Brain microvascular endothelial cell (primary cell): ENCODE measurements around the gene POTEF.
"Not testable (repeated sequence)": the region's sequence is repeated elsewhere in the genome, so short reads cannot be mapped to it uniquely, and the experiment has no call there.

ENCODE experiments used
- DNase-seq: peaks from one replicate; pipeline ENCODE4 v3.0.0-alpha.2; 2020
- H3K27ac ChIP-seq: fragments of 250-450 bp; sonication (Bioruptor Pico); 2 replicates; pipeline ENCODE4 v1.5.1; 2020; ENCODE audit warnings: mild to moderate bottlenecking, moderate library complexity
- H3K27me3 ChIP-seq: fragments of 250-450 bp; sonication (Bioruptor Pico); replicated peaks from 2 replicates; pipeline ENCODE4 v1.5.1; 2020; ENCODE audit warnings: mild to moderate bottlenecking
- H3K36me3 ChIP-seq: fragments of 250-450 bp; sonication (Bioruptor Pico); replicated peaks from 2 replicates; pipeline ENCODE4 v1.5.1; 2020; ENCODE audit warnings: mild to moderate bottlenecking
- H3K4me3 ChIP-seq: 2 replicates; pipeline ENCODE4 v1.5.1; 2011; ENCODE audit warnings: low read depth, mild to moderate bottlenecking, control low read depth, low read length, moderate library complexity
- in situ Hi-C: cut with HindIII; loops from 2 replicates; pipeline ENCODE4 v1.10.0; 2017; ENCODE audit warnings: low sequenced_read_pairs, low pct_ligation_motif_present
- TF ChIP-seq, protein P1 (sequence below): IDR thresholded peaks from 2 replicates; pipeline ENCODE4 v1.5.1; 2011; ENCODE audit warnings: low read depth, mild to moderate bottlenecking, moderate library complexity, low read length, control low read depth, inconsistent platforms; ENCODE audit errors: missing control alignments

POTEF gene

DNA sequence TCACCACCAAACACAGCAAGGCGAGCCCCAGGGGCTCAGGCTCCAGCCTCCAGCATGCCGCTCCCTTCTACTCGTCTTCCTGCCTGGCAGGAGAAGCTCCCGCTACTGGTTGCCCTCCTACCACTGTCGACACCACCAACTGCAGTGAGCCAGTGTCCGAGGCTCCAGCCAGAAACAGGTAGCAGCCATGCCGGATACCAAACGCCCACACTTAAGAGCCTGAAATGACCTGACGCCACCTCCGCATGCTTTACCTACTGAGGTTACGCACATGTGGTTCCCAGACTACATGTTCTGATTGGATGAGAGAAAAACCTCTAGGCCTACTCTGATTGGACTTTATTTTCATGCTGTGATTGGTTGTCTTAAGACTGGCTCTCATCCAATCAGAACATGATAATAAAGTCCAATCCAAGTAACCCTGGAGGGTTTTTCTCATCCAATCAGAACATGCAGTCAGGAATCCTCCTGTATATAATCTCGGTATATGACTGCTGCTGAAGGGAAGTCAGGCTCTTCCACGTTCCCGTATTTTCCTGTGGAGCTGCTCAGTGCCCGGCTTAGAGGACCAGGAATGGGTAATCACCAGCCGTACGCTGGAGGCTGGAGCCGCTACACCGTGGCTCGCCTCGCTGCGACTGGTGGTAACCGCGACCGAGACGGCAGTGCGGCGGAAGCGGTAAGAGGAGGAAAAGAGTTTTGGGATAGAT is at the start of gene POTEF:
Gene POTEF, minus strand, starts transcription at position 103 of the 710 bp plus-strand sequence. CDS start 8,707 bp downstream, outside the sequence.
- H3K27me3 ChIP-seq, H3K36me3 ChIP-seq, H3K4me3 ChIP-seq, in situ Hi-C loops, H3K27ac ChIP-seq, DNase-seq: not testable (repeated sequence)

DNA sequence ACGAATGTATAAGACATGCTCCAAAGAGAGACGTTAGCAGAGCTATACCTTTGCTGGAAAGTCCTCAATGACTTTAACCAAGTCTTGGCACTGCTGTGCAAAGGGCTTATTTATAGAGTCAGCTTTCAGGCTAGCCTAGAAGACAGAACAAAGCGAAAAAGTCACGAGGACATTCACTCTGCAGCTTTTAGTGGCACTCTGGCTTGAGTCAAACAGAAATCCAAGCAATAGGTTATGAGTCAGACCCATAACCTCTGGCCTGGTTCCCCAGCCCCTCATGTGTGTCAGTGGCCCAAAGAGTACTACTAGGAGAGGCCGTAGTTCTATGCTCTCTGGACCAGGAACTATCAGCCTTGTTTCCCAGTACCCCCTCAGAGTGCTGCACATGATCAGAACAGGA is 45.8 kb upstream of the POTEF start:
- H3K36me3 ChIP-seq, result peaks cover 23% of the 10 kb centered on the region
- DNase-seq, in situ Hi-C loops, H3K27me3 ChIP-seq, H3K27ac ChIP-seq, H3K4me3 ChIP-seq: not testable (repeated sequence)

DNA sequence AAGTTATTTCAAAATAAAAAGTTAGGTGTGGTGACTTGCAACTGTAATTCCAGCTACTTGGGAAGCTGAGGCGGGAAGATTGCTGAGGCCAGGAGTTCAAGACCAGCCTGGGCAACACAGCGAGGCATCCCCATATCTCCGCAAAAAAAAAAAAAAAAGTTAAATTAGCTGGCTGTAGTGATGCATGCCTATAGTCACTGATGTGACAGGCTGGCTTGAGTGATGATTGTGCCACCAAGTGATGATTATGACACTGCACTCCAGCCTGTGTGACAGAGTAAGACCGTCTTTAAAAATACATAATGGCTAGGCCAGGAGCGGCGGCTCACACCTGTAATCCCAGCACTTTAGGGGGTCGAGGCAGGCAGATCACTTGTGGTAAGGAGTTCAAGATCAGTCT is 40.9 kb upstream of the POTEF start:
- TF ChIP-seq, protein P1, sequence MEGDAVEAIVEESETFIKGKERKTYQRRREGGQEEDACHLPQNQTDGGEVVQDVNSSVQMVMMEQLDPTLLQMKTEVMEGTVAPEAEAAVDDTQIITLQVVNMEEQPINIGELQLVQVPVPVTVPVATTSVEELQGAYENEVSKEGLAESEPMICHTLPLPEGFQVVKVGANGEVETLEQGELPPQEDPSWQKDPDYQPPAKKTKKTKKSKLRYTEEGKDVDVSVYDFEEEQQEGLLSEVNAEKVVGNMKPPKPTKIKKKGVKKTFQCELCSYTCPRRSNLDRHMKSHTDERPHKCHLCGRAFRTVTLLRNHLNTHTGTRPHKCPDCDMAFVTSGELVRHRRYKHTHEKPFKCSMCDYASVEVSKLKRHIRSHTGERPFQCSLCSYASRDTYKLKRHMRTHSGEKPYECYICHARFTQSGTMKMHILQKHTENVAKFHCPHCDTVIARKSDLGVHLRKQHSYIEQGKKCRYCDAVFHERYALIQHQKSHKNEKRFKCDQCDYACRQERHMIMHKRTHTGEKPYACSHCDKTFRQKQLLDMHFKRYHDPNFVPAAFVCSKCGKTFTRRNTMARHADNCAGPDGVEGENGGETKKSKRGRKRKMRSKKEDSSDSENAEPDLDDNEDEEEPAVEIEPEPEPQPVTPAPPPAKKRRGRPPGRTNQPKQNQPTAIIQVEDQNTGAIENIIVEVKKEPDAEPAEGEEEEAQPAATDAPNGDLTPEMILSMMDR, result no peak
- DNase-seq, result no peak
- Histone ChIP-seq H3K27ac (no peak overlapping the region), H3K36me3 (peaks cover 23% of the 10 kb centered on the region), H3K4me3 (no peak overlapping the region), H3K27me3 (no peaks in the 10 kb centered on the region)
- in situ Hi-C loops, result no loop called here

DNA sequence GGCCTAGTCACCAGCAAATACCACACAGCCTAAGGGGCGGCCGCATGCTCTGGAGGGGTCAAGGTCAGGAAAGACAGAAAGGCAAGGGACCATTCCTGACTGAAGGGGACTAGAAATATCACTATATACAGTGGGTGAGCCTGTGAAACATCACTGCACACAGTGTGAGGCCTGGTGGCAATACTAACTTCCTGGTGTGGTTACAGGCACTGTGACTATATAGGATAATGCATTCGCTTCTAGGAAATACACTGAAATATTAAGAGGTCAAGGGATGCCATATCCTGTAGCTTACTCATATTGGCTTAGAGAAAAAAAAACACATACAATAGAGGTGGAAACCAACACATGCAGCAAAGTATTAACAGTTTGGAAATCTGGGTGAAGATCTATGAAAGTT is 40.1 kb upstream of the POTEF start:
- H3K27ac ChIP-seq, H3K27me3 ChIP-seq, in situ Hi-C loops, DNase-seq, H3K4me3 ChIP-seq: not testable (repeated sequence)
- H3K36me3 ChIP-seq, result peaks cover 18% of the 10 kb centered on the region

DNA sequence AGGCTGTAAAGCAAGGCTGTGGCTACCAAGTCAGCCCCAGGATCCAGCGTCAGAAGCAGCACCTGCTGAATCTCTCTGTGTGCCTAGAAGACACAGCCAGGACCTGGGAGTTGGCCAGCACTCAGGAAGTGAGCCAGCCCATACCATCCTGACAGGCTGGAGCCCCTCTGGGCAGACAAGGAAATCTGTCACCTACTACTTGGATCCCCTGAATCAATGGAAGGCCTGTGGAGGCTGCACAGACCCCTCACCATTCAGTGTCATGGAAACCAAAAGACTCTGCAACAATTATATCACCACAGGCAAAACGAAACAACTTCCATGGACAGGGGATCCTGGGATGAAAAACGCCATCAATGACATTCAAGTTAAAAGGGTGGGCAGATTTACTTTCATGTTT is 37.6 kb upstream of the POTEF start:
- DNase-seq, in situ Hi-C loops, H3K4me3 ChIP-seq, H3K27ac ChIP-seq, H3K27me3 ChIP-seq: not testable (repeated sequence)
- peaks cover 13% of the 10 kb centered on the region for H3K36me3 ChIP-seq

DNA sequence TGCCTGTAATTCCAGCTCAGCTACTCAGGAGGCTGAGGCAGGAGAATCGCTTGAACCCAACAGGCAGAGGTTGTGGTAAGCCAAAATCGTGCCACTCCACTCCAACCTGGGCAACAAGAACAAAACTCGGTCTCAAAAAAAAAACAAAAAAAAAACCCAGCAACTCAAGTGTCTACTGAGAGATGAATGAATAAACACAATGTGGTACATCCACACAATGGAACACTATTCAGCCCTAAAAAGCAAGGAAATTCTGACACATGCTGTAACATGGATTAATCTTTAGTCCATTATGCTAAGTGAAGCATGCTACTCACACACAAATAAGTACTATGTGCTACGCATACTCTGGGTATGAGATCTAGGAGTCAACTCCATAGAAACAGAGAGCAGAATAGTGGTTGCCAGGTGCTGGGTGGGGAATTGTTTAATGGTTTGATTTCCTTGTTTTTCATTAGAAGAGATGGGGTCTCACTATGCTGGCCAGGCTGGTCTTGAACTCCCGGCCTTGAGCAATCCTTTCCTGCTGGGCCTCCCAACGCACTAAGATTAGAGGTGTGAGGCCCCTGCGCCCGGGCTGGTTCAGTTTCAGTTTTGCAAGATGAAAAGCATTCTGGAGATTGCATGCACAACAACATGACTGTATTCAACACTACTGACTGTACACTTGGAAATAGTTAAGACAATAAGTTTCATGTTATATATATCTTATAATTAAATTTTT is 36.4 kb upstream of the POTEF start:
- DNase-seq, result no peak
- Histone ChIP-seq H3K36me3 (peaks cover 13% of the 10 kb centered on the region), H3K4me3 (no peak overlapping the region), H3K27me3 (no peaks in the 10 kb centered on the region), H3K27ac (no peak overlapping the region)
- TF ChIP-seq, protein P1, result no peak
- in situ Hi-C loops, result no loop called here

DNA sequence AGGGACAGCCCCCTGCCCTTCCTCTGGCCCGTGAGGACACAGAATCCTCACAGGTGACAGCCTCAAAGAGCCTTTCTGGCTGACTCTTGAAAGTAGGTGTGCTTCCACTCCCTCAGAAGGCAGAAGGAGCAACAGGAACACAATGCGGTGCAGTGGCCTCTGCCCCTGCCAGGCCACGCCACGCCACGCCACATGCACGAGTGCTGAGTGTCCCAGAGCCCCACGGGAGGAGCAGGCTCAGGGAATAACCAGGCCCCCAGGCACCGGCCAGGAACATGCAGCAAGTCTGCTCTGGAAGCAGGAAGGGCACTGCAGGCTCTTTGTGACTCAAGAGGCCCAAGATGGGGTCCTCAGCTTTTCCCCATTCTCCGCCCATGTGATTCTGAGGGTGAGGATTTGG is 33.9 kb upstream of the POTEF start:
- DNase-seq, result no peak
- Histone ChIP-seq H3K27ac (no peak overlapping the region), H3K4me3 (no peak overlapping the region), H3K27me3 (no peaks in the 10 kb centered on the region), H3K36me3 (peaks cover 13% of the 10 kb centered on the region)
- in situ Hi-C loops, result no loop called here
- TF ChIP-seq, protein P1, result no peak

DNA sequence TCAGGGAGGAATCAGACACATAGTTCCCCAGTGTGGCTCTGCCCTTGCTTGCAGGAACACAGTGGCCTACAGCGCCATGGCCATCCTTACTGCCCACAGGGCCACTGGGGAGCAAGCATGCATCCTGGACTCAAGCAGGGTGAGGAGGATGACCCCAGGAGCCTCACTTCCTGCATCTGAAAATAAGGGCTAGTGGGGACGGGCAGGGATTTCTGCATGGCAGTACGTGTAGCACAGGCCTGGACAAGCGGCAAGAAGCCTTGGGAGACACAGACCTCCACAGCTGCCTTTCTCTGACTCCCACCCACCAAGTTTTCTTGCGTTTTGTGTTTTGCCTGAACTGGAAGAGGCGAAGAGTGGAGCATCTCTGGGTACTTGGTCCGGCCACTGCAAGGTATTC is 33.5 kb upstream of the POTEF start:
- H3K36me3 ChIP-seq, result peaks cover 13% of the 10 kb centered on the region
- in situ Hi-C loops, DNase-seq, H3K4me3 ChIP-seq, H3K27me3 ChIP-seq, H3K27ac ChIP-seq: not testable (repeated sequence)
